Loucy (cell line): ENCODE results near the gene OGFRL1.

ENCODE experiments used
- CTCF ChIP-seq: fragments of 200-600 bp; sonication (generic); conservative IDR thresholded peaks from 2 replicates; pipeline ENCODE4 v1.5.1; 2014; ENCODE audit warnings: mild to moderate bottlenecking, antibody characterized with exemption, low read length
- EZH2phosphoT487 ChIP-seq: fragments of 200-600 bp; IDR thresholded peaks from 2 replicates; pipeline ENCODE4 v1.6.1; 2018; ENCODE audit warnings: antibody characterized with exemption, mild to moderate bottlenecking, moderate library complexity, borderline replicate concordance

GRCh38 chr6:71320041-71320440 lies 31.4 kb downstream of the OGFRL1 start:
- TF ChIP-seq CTCF (no peak), EZH2phosphoT487 (no peak)
